Measurements from ENCODE around the gene DAPK2. TPM values are rescaled to one million over a fixed set of nuclear protein-coding genes. Genes with fewer than 3 reads are reported as not detected.

Gene DAPK2
- total and polyA plus RNA-seq, 2 of the 4 experiments (the other 2 are of a cell fraction), result 0.34 to 0.36 TPM

- no peak overlapping the region for H2BK120ac ChIP-seq (ENCODE audit: low read depth, low read length)
- no peak overlapping the region for H3K23ac ChIP-seq (ENCODE audit: low read depth, low read length)
- no peak overlapping the region for H3K14ac ChIP-seq (replicated peaks; ENCODE audit: low read depth, low read length)
- WGBS, 2 experiments (ENCODE audit: extremely low coverage in 2 of 2, insufficient read length in 1 of 2), result no CpG with 5 or more reads among the region's 4 CpGs
- no TSS peak for BruUV-seq (replicated peaks)
- intact Hi-C loops (cut with micrococcal nuclease), result no loop called here
- no peak overlapping the region for H4K91ac ChIP-seq (ENCODE audit: insufficient read depth, low read depth, low read length)
- no peak overlapping the region for H2BK15ac ChIP-seq (ENCODE audit: low read depth, low read length)
- no peak overlapping the region for H4K8ac ChIP-seq (ENCODE audit: low read depth in 2 of 2, low read length in 2 of 2)
- CTCF ChIA-PET, result no interaction called here
- no peak overlapping the region for H3K27ac ChIP-seq (ENCODE audit: insufficient read depth, low read length)
- no peak overlapping the region for H2BK5ac ChIP-seq (ENCODE audit: low read depth, low read length, poor library complexity, severe bottlenecking)
- no peak overlapping the region for H3K9ac ChIP-seq (ENCODE audit: low read depth, low read length)
- no peak overlapping the region for H4K5ac ChIP-seq (ENCODE audit: low read depth, low read length)
- H3K18ac ChIP-seq (ENCODE audit: low read depth, low read length), result no peak overlapping the region
- POLR2A ChIA-PET (ENCODE audit: unreplicated experiment), result interaction anchor here (0.5 kb wide), 1 partner anchor 170 kb away, joined by 7 read pairs; no protein-coding TSS in a partner anchor
- H3K4me1 ChIP-seq (ENCODE audit: control insufficient read depth, insufficient read depth, low read length), result peaks cover 2% of the 10 kb centered on the region; the same call in 1 of the 2 replicates
- no peak overlapping the region for H2AK5ac ChIP-seq (ENCODE audit: low read depth, low read length)
- H3K4ac ChIP-seq (ENCODE audit: low read depth, low read length), result no peak overlapping the region
- H2AFZ ChIP-seq (replicated peaks; ENCODE audit: low read length, poor library complexity), result no peak overlapping the region
- no peak overlapping the region for H2AK9ac ChIP-seq (replicated peaks; ENCODE audit: low read depth, low read length, poor library complexity)
- ATAC-seq (ENCODE audit: low read depth) (no peak), DNase-seq (no peak)
- H3K36me3 ChIP-seq (ENCODE audit: control insufficient read depth, insufficient read depth, low read length), result no peaks in the 10 kb centered on the region
- no peaks in the 10 kb centered on the region for H3K9me1 ChIP-seq (ENCODE audit: insufficient read depth, low read length)
- no peaks in the 10 kb centered on the region for H4K20me1 ChIP-seq (ENCODE audit: insufficient read depth, low read length)
- no peak overlapping the region for H3K4me3 ChIP-seq (ENCODE audit: insufficient read depth, low read depth, low read length)
- no peak overlapping the region for H3K56ac ChIP-seq (ENCODE audit: extremely low read depth, insufficient read depth, low read length)
- H3K9me3 ChIP-seq (ENCODE audit: control insufficient read depth, insufficient read depth, low read length), result no peaks in the 10 kb centered on the region
- peaks cover 17% of the 10 kb centered on the region for H3K27me3 ChIP-seq (ENCODE audit: control insufficient read depth, insufficient read depth, low read length)
- H2BK20ac ChIP-seq (ENCODE audit: low read depth, low read length), result no peak overlapping the region
- dilution Hi-C loops (cut with HindIII; ENCODE audit: low sequenced_read_pairs, unreplicated experiment), result no loop called here
- no peak overlapping the region for H3K4me2 ChIP-seq (ENCODE audit: low read depth, low read length)
- no peaks in the 10 kb centered on the region for H3K79me1 ChIP-seq (ENCODE audit: low read depth in 1 of 2, low read length in 2 of 2)
- in situ Hi-C loops (cut with MboI; ENCODE audit: low sequenced_read_pairs), result loop anchor here (25.0 kb wide), 1 partner anchor 168 kb away; no protein-coding TSS in a partner anchor
- TF ChIP-seq RFX5 (IDR thresholded peaks at IDR 0.05; ENCODE audit: low read depth, low read length), result no peak
- no peak for TF ChIP-seq RCOR1 (IDR thresholded peaks at IDR 0.05; ENCODE audit: insufficient replicate concordance, low read length)
- TF ChIP-seq BHLHE40 (IDR thresholded peaks at IDR 0.05; ENCODE audit: low read depth, low read length), result no peak
- no peak for TF ChIP-seq MAFK (IDR thresholded peaks at IDR 0.05; ENCODE audit: low read depth, low read length)
- TF ChIP-seq POLR2A (IDR thresholded peaks at IDR 0.05; ENCODE audit: low read depth, low read length), result no peak
- TF ChIP-seq USF2 (IDR thresholded peaks at IDR 0.05; ENCODE audit: low read depth, low read length), result no peak
- TF ChIP-seq SMC3 (IDR thresholded peaks at IDR 0.05; ENCODE audit: low read depth, low read length), result no peak
- TF ChIP-seq NFE2L2 (IDR thresholded peaks at IDR 0.05; ENCODE audit: low read depth, low read length), result no peak
- no peak for TF ChIP-seq CTCF (conservative IDR thresholded peaks at IDR 0.05; ENCODE audit: low read depth, low read length)
- TF ChIP-seq CHD1 (IDR thresholded peaks at IDR 0.05; ENCODE audit: low read depth, low read length), result no peak
Observed at GRCh38 chr15:64030123-64030522, 16.2 kb downstream of the DAPK2 start.
